Measurements from ENCODE around the gene TMEM179.

The TMEM179 gene

GRCh38 chr14:104555430-104556255 lies 48.9 kb downstream of the TMEM179 start:
- DNase-seq (ENCODE audit: low spot score), result no peak

DNA sequence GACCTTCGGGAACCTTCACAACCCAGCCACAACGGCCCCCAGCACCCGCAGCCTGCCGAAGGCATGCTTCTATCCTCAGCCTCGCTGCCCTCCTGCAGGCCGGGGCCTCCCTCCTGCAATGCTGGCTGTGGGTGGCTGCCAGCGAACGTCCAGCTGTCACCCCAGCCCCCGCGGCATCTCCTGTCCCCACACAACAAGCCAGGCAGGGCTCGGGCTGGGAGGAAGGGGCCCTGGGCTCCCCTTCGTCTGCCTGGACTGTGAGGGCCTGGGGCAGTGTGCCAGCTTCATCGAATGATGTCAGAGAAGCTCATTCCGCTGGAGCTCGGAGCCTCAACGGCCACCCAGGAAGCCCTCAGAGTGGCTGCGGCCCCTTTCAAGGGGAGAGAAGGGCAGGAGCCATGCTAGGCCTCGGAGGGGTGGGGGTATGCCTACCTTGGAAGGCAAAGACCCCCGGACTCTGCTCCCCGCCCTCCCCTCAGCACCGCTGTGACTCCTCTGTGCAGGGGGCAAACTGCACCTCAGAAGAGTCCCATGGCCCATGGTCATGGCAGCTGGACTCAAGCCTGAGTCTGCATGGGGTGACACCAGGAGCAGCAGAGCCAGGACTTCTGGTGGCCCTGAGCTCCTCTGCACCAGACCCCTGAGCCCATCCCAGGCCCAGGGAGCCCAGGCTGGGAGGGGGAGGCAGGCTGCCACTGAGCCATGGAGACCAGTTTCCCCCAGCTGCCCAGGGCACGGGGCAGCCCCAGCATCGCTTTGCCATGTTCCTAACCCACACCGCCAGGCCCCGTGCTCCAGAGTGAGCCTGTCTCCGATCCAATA lies 49.8 kb downstream of the TMEM179 start:
- DNase-seq (ENCODE audit: low spot score), result no peak

DNA sequence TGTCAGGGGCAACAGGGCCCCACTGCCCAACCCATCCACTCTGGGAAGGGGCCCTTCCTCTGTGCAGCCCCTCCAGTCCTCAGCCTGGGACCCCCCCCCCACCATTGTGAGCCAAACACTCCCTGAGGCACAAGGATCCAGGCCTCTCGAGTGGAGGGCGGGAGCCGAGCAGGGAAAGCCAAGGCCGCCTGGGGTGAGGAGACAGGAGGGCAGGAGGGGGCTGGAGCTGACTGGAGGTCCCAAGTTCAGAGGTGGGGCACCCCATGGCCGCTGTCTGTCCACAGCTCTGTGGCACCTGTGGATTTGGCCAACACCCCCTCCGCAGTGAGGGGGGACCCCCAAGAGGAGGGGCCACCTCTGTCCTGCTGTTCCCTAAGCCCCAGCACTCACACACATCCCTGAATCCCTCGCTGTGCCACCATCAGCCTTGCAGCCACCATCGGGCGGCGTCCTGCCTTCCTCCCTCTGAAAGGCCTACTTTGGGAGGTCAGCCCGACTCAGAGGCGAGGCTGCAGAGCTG lies 50.4 kb downstream of the TMEM179 start:
- DNase-seq (ENCODE audit: low spot score), result no peak

- DNase-seq (ENCODE audit: low spot score), result no peak
Observed at GRCh38 chr14:104553166-104554087, 51.1 kb downstream of the TMEM179 start.

GRCh38 chr14:104552738-104553125 lies 51.8 kb downstream of the TMEM179 start:
- DNase-seq (ENCODE audit: low spot score), result no peak

- DNase-seq (ENCODE audit: low spot score), result no peak
Observed at GRCh38 chr14:104551851-104552737, 52.5 kb downstream of the TMEM179 start.

GRCh38 chr14:104550861-104551728 lies 53.5 kb downstream of the TMEM179 start:
- no peak for DNase-seq (ENCODE audit: low spot score)

- no peak for DNase-seq (ENCODE audit: low spot score)
Observed at GRCh38 chr14:104550340-104550860, 54.2 kb downstream of the TMEM179 start.

- DNase-seq (ENCODE audit: low spot score), result no peak
Observed at GRCh38 chr14:104549536-104550339, 54.8 kb downstream of the TMEM179 start.

DNA sequence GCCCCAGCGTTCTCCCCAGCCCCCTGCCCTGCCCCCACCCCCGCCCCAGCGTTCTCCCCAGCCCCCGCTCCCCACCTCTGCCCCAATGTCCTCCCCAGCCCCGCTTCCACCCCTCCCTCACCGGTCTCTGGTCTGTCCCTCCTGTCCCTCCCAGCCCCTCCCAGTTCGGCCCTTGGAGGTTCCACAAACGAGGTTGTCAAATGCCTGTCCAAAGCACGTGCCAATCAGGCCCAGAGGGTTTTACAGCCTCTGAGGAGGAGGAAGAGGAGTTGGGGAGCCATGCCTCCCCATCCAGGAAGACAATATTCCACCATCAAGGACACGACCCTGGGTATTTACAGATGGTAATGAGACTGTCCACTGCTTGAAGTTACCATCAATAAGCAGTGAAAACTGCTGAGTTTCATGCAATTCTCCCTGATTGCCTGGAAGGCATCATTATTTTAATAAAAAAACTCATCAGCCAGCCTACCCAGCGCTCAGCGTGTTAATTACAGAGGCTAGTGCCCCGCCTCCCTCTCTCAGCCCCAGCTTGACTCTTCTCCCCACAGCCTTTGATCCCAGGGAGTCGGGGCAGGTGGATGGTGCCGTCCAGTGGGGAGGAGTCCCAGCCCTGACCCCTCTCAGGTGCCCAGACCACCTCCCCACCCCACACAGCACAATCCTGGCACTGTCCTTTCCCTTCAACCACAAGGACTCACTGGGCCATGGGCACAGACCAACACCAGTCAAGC lies 55.6 kb downstream of the TMEM179 start:
- DNase-seq (ENCODE audit: low spot score), result peak; percentile 38

GRCh38 chr14:104547998-104548700 lies 56.4 kb downstream of the TMEM179 start:
- DNase-seq (ENCODE audit: low spot score), result peak; percentile 37

DNA sequence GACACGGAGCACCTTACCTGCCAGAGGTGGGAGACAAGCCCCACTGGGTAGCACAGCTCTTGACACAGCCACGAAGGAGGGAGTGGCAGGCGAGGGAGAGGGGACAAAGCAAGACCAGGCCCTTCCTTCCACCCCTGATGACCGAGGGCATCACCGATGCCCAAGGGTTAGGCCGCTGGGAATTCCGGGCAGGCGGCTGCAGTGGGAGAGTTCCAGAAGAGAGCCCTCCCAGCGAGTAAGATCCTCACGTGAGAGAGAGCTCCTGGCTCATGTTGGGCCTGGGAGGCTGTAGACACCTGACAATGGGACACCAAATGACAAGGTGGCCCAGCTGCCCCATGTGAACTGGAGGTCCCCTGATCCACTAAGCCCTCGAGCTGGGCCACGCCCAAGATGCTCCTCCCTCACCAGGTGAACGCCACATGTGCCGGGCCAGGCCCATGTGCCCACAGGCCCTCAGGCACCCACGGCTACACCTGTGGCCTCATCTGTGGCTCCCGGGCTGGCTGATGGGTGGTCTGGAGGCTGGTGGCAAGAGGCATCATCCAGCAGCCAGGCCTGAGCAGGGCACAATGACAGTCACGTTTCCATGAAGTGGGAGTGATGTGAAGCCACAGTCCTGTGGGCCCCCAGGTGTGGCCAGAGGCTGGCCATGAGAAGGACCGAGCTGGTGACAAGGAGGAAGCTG lies 57.1 kb downstream of the TMEM179 start:
- no peak for DNase-seq (ENCODE audit: low spot score)

DNA sequence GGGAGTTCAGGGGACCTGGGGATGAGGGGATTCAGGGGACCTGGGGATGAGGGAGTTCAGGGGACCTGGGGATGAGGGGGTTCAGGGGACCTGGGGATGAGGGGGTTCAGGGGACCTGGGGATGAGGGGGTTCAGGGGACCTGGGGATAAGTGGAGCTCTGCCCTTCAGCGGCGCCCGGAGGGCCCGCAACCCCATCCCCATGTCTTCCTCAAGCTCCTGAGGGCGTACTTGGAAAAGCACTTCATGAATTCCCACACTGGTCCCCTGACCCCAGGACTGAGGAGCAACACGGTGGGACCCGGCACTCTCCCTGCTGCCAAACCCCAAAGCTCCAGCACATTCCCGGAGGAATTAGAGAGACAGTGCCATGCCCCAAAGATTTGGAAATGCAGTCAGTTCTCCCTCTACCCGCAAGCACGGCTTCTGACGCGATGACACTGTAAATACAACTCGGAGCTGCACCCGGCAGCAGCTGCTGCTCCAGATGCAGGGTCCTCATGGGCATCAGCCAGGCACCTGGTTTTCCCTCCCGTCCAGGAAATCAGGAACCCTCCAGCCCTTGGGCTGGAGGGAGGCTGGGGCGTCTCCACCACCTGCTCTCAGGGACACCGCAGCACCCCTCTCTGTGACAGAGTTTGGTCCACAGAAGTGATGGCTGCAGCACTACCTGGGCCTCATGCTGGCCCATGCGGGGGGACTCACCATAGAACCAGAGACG lies 57.8 kb downstream of the TMEM179 start:
- DNase-seq (ENCODE audit: low spot score), result no peak

DNA sequence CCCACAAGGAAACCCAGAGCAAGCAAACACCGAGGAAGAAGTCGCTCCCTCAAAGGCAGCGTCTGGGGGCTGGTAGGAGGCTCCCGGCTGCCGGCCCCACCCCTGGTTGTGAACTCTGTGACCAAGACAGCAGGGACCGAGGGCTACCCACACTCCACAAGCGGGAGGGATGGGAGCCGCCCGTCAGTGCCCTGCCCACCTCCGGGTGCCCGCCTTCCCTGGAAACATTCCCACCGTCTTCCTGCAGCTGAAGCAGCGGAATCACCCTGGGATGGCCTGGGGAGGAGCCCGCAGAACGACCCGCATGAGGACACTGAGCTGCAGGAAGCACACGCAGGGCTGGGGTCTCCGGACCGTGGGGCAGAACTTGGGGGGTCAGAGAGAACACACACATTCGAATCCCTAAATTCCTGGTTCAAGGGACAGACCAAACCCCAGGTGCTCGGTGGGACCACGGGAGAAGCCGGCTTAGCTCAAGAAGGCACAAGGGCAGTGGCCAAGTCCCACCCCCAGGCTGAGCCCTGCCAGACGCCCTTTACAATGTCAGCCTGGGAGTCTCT lies 58.5 kb downstream of the TMEM179 start:
- no peak for DNase-seq (ENCODE audit: low spot score)

DNA sequence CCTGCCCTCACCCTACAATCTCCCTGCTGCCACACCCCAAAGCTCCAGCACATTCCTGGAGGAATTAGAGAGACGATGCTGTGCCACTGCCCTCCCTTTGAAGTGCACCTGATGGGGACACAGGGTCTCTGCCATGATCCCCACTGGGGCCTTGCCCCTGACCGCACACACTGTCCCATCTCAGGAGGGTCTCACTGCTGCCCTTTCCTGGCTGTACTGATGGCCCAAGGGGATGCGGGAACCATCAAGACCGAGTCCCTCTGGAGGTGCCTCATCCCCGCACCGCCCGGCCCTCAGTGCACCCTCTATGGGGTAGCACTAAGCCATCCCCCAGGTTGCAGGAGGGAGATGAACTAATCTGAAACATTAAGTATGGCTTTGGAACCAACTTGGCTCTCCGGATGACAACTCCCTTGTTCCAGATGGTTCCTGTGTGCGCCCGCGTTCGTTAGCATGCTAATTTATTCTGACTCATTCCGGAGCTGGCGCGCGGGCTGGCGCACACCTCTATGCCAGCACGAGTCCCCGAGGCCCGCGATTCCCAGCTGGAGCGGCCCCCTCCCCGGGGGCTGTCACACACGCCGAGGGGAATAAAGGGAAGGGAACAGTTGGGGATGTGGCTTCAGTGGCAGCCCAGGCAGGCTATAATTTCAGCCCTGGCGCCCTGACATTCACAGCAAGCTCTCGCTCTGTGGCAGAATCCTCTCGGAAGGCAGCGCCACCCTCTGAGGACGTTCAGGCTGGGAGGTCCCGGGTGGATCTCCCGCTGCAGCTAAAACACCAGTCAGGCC lies 59.2 kb downstream of the TMEM179 start:
- no peak for DNase-seq (ENCODE audit: low spot score)
